Stimulated activated CD4-positive, alpha-beta T cell treated with anti-CD3 and anti-CD28 coated beads, Interleukin-1b, Interleukin-23, amount 100 ng/mL, for 24 hours (primary cell): ENCODE measurements around the gene PIK3R4.

Experiments
- DNase-seq, 4 experiments: peaks; one replicate each; pipeline ENCODE4 v3.0.0-alpha.2; 2020; ENCODE audit warnings: low read depth in 4 of 4, low spot score in 1 of 4

Gene PIK3R4

GRCh38 chr3:130743354-130743753, 3.3 kb downstream of the PIK3R4 start:
- no peak for DNase-seq

- no peak for DNase-seq
Measured at GRCh38 chr3:130741946-130742610, 4.6 kb downstream of the PIK3R4 start.

DNA sequence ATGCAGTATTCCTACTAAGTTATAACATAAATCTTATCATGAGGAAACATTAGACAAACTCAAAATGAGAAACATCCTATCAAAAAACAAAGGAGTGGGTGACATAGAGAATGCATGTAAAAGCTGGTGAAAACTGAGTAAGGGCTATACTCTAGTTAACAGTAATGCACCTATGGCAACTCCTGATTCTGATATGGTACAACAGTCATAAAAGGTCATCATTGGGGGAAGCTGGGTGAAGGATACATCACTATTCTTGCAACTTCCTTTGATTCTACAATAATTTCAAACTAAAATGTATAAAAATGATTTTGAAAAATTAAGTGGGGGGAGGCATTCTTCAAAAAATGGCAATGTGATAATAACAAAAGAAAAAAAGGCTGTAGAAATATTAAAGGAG, 6.8 kb downstream of the PIK3R4 start:
- no peak for DNase-seq

DNA sequence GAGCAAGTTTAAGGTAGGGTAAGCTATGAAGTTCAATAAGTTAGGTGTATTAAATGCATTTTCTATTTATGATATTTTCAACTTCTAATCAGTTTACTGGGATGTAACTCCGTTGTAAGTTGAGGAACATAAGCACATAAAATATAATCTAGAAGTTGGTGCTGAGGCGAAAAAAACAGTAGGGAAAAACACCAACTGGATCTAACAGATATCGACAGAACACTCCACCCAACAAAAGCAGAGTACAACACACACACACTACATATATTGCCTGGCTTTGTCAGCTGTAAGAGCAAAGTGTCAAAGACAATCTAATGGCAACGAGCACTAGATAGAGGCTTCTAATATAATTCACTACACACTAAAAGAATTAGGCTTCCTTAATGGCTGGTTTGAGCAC, 8.4 kb downstream of the PIK3R4 start:
- DNase-seq = no peak

GRCh38 chr3:130737622-130738021, 9.0 kb downstream of the PIK3R4 start:
- DNase-seq = no peak

- no peak for DNase-seq
Measured at GRCh38 chr3:130733236-130733875, 13.3 kb downstream of the PIK3R4 start.

DNA sequence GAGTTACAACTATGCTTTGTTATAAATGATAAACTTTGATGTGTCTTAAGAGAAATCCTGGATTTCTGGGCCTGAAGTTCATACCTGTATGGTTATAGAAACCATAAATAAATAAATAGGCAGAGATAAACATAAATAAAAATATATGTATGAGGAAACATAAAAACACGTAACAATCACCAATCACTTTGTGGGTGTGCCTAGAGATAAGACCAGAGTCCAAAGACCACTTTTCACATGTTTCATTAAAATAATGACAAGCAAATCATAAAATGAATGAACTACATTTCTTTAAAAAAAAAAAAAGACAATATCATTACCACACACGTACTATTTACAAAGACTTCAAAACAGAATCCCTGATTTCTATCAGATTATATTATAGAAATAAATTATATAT, 14.1 kb downstream of the PIK3R4 start:
- no peak for DNase-seq

- DNase-seq = no peak
Measured at GRCh38 chr3:130731817-130732216, 14.8 kb downstream of the PIK3R4 start.

DNA sequence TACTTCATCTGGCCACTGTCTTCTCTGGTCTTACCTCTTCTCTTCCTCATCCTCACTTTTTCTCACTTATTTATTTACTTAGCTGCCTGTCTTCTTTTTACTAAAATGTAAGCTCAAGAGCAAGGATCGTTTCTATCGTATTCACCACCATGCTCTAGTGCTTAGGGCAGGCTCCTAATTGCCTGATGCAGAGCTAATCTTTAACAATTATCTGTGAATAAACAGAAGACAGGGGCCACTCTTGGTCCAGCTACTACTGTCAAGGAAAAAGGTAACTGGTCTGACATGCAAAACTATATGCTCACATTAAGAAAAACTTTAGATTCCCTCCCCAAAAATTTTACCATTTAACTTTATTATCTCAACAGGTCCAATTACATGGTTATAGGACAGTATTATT, 17.5 kb downstream of the PIK3R4 start:
- DNase-seq = no peak

DNA sequence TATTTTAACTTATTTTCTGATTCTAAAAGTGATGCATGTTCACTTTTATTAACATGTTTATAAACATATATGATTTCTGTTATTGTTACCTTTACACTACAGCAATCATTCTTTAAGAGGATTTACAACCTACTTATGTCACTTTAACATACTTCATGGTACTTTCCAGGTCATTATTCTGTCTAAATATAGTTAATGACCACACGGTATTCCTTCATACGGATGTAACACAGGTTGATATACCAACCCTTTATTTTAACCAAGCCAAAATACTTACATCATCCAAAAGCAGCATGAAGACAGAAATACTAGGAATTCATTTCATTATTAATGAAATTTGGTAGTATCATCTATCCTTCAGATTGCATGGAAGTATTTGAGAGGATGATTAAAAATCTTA, 18.6 kb downstream of the PIK3R4 start:
- no peak for DNase-seq

GRCh38 chr3:130725746-130726145, 20.9 kb downstream of the PIK3R4 start:
- DNase-seq = no peak

- DNase-seq = no peak
Measured at GRCh38 chr3:130715616-130716015, 31.0 kb downstream of the PIK3R4 start.

GRCh38 chr3:130712718-130713423, 33.8 kb downstream of the PIK3R4 start:
- no peak for DNase-seq

- DNase-seq = no peak
Measured at GRCh38 chr3:130711565-130712324, 34.9 kb downstream of the PIK3R4 start.

GRCh38 chr3:130709671-130710070, 37.0 kb downstream of the PIK3R4 start:
- no peak for DNase-seq

DNA sequence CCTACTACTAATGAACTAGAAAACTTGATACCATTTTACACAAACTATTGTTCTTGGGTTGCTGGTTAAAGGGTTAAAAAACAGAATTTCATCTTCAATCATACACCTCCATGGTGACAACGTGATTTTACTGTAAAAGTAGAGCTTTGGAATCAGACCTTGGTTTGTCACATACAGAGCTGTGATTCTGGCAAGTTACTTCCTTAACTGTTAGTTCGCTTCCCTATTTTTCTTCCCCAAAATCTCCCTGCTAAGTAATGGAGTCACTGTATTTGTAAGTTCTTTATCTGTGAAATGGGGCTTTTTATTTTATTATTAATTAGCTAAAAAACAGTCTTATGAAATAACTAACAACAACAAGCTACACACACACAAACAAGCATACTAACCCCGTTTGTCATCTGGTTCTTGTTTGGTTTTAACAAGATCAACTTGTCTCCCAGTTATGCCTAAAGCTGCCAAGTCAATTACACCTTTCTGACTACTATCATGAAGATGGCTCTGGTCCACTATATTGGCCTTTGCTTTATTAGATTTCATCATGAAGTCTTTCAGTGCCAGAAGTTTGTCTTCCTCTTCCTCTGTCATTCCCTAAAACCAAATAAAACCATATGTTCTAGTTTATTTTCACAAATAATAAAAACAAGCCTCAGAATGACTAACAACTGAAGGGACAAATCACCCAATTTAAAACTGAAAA, 38.6 kb downstream of the PIK3R4 start:
- DNase-seq = no peak

DNA sequence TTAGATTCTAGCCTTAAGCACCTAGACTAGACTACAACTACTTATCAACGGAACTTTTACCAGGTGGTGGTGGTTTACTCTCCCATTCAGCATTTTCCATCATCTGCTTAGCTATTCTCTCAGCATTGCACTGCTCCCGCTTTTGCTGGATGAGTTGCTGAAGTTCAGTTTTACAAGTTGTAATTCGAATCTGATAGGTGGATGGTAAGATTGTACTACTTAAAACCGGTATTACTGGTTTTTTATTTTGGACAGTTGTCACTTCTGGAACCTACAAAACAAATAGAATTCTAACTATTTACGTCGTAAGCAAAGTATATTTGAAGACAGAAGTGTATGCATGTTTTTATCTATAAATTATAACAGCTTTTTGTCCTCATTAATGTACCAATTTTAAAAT, 41.1 kb downstream of the PIK3R4 start:
- DNase-seq = no peak

DNA sequence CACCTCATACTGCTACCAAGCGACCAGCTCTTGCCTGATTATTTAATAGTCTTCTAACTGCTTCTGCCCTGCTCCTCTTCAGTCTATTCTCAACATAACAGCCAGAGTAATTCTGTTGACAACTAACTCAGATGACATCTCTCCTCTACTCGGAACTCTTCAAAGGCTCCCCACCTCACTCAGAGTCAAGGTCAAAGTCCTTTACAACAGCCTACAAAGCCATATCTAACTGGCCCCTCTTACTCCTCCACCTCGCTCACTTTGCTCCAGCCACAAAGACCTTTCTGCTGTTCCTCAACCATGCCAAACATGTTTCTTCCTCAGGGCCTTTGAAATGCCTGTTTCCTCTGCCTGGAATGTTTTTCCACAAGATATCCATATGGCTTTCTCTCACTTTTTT, 43.6 kb downstream of the PIK3R4 start:
- DNase-seq = no peak

GRCh38 chr3:130700541-130700940, 46.1 kb downstream of the PIK3R4 start:
- DNase-seq = no peak

- no peak for DNase-seq
Measured at GRCh38 chr3:130699765-130700164, 46.9 kb downstream of the PIK3R4 start.

DNA sequence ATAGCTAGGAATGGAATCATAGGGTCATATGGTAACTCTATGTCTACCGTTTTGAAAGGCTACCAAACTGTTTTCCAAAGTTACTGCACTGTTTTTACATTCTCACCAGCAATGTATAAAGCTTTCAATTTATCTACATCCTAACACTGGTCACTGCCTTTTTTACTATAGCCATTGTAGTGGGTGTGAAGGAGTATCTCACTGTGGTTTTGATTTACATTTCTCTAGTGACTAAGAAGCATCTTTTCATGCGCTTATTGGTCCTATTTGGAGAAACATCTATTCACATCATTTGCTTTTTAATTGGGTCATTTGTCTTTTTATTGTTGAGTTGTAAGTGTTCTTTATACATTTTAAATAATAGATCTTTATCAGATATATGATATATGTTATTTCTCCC, 53.3 kb downstream of the PIK3R4 start:
- DNase-seq = no peak
